GM21360 (cell line): ENCODE data around the gene LTBP1.

ENCODE experiments used
- ATAC-seq: cut with Tn5 transposase; IDR thresholded peaks from one replicate; pipeline ENCODE4 v1.9.1; 2021; ENCODE audit warnings: mild to moderate bottlenecking, moderate library complexity; ENCODE audit not compliant: unreplicated experiment

The LTBP1 gene

DNA sequence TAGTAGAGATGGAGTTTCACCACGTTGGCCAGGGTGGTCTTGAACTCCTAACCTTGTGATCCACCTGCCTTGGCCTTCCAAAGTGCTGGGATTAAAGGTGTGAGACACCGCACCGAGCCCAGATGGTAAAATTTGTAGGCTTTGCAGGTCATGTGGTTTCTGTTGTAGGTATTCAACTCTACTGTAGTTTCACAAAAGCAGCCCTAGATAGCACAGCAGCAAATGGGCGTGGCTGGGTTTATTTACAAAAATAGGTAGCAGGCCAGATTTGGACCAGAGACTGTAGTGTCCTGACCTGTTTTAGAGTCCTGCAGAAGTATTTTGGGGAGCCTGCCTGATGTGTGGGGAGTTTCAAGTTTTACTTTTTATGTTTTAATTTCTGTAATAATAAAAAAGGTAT is 445.6 kb downstream of the LTBP1 start:
- no peak for ATAC-seq

DNA sequence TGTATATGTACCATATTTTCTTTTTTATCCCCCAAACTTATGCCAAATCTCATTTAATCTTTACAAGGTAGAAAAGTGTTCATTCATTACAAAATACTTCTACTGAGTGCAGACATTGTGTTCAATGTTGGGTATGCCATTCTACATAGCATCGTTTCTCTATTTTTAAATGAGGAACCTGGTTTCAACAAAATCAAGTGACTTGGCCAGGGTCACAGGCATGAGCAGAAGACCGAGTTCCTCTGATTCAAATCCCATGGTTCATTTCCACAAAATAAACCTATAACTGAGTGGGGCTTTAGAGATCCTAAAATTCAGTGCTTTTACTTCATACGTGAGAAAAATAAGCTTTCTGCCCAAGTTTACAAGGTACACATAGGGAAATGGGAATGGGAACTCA is 448.3 kb downstream of the LTBP1 start:
- ATAC-seq, result no peak

DNA sequence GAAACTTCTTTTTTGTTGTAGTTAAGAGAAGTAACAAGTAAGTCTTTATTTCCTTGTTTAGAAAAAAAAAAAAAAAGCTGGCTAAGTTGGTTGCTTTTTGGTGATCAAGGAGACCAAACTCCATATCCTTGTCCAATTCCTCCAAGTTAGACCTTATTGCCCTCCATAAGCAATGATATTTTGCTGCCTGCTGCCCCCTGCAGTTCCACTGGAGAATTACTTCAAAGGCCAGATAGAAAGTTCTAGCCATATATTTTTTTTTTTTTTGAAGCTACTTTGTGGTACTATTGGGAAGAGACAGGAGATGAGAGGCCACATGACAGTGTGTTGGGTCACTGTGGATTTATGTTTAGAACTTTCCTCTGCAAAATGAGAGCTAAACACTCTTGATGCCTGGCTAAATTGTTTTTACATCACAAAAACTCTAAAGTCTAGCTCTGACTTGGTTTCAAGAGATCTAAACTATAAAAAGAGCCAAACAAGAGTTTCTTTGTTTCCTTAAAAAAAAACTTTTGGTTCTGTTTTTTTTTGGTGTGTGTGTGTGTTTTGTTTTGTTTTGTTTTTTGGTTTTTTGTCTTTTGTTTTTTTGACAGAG is 449.0 kb downstream of the LTBP1 start:
- no peak for ATAC-seq

DNA sequence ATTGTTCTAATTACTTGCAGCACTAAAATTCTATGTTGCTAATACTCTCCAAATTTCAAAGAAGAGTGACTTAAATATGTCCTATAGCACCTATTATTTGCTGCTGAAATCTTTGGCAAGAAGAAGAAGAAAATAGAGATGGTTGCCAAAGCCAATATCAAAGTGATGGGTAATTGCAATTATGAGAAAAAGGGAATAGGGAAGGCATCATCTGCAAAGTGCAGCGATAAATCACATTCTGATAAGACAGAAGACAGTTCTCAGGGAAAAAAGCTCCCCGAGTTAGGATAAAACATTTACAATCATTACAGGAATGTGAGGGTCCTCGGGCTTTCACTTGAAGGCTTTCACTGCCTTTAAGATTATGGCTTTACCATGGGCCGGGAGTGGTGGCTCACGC is 457.6 kb downstream of the LTBP1 start:
- ATAC-seq, result no peak

DNA sequence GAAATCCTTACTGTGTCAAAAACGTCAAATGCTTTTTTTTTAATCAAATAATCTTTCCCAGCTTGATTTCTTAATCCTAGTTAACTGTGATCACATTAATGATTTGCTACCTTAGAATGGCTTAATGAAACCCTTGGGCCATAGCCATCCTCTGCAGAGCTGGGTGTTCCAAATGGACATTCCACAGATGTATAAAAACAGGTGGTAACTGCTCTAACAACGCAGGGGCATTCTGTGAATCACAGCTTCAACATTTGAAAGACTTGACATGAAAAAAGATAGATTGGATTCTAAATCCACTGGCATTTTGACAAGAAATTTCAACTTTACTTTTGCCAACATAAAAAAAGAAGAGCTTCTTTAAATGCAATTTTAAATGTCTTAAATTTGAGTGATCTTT is 459.9 kb downstream of the LTBP1 start:
- no peak for ATAC-seq

DNA sequence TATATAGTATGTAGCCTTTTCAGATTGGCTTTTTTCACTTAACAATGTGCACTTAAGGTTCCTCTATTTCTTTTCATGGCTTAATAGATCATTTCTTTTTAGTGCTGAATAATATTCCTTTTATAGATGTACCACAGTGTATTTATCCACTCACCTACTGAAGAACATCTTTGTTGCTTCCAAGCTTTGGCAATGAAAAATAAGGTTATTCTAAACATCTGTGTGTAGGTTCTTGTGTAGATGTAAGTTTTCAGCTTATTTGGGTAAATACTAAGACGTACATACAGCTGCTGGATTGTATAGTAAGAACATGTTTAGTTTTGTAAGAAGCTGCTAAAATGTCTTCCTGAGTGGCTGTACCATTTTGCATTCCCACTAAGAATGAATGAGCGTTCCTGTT is 461.4 kb downstream of the LTBP1 start:
- no peak for ATAC-seq

DNA sequence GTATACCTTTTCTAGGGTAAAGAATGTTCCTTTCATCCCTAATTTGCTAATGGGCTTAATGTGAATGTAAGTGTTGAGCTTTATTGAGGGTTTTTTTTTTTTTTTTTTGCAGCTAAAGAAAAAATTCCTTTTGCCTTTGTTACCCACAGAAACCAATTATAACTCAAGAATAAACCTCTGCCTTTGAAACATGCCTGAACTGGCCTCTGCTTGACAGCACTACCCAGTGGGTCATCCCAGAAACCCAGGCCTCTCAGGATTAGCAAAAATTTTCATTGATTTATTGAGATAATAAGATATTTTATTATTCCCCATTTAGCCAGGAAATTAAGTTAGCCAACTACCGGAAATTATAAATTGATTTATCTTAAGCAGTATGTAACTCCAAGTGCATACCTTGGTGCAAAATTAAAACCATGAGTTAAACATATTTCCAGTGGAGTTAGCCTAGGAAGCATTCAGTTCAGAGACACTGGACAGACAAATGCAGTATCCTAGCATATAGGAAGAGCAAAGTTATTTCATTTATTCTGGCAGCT is 462.7 kb downstream of the LTBP1 start:
- no peak for ATAC-seq

DNA sequence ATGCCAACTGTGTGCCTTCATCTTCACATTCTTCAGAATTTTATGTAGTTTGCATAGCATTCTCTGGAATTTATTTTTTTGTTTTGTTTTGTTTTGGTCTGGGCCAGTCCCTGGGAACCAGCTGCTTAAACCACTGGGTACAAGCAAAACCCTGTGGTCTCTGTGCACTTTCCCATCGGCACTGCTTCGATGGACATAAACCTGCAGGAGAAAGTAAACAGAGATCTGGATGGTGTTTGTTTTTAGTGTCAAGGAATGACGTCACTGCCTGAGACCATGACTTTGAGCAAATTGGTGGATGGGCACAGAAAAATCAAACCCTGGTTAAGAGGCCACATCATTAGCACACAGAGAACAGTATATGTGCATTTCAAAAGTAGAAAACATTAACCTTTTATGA is 465.0 kb downstream of the LTBP1 start:
- ATAC-seq, result no peak

DNA sequence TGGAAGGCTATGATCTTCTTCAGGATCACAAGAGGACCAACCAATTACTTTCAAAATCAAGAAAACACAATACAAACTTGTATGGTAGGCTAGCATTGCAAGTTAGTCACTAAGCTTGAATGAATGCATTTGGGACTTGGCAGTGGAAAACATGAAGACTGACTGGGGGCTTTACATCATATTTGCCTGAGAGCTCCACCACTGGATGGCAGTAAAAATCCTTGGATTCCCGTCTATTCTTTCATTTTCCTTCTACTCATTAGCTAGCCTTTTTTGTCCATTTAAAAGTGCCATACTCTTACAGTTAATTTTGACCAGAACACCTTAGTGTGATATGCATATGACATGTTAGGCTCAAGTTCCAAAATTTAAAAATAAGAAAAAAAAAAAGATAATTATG is 466.2 kb downstream of the LTBP1 start:
- ATAC-seq, result no peak

DNA sequence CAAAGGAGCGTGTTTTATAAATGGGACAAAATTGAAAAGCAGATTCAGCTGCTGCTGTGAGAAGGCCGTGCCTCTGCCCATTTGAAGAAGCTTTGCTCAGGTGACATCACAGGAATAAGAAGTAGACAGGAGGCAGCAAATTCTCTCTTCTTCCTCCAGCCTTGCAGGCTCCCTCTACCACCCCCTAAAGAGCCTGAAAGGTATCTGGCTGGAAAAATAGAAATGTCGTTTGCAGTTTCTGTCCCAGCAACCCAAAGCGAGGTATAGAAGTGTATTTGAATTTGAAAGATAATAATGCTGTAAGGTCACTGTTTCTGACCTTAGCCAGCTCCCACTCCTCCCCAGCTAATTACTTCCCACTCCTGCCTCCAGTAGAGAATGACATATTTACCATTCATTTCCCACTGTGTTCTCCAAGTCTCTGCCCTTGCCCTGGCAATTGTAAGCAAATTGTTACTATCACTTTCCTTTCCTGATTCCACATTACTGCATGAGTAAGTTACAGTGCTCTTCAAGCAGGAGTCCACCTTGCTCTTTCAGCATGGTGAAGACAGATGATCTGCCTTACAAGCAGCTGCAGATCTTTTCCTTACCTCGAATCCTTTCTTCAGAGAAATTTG is 472.9 kb downstream of the LTBP1 start:
- ATAC-seq, result no peak

DNA sequence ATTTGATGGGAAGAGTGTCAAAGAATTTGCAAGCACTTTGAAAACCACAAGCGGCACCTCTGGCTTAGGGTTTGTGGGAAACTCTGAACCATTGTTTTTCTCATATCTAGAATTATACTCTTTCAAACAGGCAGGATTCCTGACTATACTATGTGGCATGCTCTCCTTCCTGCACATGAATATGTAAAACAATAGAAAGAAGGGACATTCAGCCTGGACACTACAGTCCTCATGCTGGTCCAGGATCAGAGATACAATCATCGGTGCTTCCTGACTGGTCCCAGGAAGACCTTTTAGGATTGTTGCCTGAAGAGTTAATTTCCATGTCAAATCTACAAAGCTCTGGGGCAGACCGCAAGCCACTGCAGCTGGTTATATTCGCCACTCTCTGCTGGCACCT is 474.0 kb downstream of the LTBP1 start:
- ATAC-seq, result no peak

DNA sequence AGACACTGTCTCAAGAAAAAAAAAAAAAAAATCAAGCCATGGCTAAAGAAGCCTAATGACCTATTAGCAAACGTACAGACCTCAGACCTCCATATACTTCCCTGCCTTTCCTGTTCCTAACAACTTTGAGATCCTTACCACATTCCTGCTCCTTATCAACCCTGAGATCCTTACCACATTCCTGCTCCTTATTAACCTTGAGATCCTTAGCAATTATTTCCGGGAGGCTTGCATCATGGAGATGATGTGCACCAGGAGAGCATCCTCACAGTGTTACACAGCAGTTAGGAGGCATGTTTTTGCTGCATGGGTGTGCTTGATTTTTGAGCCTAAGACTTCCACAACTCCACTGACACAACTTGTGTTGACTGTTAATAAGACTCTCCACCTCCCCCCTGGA is 475.1 kb downstream of the LTBP1 start:
- no peak for ATAC-seq

DNA sequence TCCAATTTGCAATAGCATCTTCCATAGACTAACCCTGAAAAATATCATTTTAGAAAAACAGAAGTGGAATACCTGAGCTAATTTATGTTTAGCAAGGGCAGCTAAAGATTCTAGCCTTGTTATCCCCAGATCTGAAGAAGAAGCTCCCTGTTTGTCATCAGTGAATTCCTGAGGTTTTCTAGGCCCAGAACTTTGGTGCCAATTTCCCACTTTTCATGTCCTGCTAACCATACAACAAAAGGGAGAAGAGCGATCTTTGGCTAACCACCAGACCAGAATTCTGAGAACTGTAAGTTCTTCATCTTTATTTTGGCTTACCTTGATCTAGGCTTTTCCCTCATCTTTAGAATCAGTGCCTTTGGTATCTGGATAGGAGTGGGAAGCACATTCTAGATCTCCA is 478.4 kb downstream of the LTBP1 start:
- ATAC-seq, result no peak

DNA sequence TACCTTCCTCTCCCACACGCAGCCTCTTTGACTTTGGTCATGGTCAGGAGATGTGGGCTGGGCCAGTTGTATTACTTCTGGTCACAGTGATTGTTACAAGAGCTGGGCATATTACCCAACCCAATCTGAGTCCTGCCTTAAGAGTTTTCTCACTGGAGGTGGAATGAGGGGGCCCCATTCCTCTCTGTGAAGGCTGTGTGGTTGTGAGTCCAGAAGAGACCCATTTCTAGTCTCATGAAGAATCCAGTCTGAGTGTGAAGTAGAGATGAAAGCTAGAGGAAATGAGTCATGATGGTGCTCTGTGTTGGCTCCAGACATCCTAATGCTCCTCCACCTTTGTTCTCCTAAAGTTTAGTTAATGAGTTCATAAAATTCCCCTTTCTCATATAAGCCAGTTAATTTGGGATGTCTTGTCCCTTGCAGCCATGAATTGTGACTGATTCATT is 478.9 kb downstream of the LTBP1 start:
- no peak for ATAC-seq

DNA sequence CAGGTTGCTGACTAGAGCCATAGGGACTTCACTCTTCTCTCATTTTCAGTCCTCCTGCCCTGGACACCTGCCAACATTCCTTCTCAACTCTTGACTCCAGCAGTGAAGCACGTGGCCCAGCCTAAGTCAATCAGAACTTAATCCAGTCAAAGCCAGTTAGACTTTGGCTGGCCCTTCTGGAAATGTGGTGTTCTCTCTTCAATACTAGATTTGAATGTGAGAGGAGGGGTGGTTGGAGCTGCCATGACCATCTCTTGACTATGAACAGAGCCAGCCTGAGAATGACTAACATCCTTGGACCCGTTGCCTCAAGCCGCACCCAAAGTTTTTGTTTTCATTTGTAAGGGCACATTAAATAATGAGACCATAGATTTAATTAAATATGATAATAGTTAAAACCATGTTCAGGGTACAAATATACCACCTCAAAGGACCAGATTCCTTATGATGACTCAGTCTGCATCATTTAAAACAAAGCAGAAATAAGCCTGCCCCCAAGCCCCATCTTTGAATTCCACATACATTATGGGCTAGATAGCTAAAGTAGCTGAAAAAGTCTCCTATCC is 480.0 kb downstream of the LTBP1 start:
- ATAC-seq, result no peak

DNA sequence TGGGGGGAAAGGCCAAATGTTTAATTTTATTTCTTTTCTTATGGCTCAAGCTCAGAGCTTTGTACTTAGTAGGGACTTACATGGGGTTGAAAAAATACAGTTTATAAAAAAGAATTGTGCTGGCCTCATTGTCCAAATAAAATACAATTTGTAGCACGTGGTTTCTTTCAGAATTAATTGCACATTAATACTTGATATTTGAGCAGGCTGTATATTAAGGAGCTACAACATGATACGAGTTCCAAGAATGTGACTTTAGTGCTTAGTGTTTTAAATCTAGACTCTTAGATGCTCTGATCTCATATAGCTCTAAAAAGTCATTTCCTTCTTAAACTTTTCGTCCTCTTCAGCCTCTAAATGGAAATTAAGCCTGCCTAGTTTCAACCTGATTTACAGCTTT is 483.3 kb downstream of the LTBP1 start:
- no peak for ATAC-seq

DNA sequence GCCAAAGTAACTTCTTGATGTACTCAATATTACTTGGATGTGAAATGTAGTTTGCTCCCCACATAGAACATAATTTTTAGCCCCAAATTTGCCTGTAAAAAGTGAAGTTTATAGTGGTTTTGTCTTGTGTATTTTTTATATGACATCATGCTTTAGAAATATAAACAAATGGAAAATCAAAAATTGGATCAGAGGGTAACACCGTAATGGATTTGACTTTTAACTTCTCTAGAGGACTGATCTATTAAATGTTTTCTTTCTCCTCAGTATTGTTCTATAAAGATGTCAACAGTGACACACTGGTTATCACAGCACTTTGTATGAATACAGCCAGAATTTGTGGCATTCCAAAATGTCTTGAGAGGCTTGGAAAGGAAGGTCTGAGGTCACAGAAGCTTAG is 484.1 kb downstream of the LTBP1 start:
- ATAC-seq, result no peak

DNA sequence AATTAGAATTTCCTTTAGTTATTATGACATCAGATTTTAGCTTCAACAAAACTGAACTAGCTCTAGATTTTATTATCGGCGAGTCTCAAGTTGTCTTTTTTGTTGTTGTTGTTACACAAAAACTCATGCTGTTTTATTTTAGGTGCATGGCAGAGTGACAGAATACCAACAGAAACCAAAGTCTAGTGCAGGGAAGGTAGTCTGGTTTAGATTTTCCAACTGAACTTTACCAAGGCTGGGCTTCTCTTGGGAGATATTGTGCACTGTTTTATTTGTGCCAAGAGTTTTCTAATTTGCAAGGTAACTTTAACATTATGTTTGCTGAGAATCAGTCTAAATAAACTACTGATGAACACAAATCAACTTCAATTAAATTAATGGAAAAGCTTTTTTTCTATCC is 486.1 kb downstream of the LTBP1 start:
- no peak for ATAC-seq

DNA sequence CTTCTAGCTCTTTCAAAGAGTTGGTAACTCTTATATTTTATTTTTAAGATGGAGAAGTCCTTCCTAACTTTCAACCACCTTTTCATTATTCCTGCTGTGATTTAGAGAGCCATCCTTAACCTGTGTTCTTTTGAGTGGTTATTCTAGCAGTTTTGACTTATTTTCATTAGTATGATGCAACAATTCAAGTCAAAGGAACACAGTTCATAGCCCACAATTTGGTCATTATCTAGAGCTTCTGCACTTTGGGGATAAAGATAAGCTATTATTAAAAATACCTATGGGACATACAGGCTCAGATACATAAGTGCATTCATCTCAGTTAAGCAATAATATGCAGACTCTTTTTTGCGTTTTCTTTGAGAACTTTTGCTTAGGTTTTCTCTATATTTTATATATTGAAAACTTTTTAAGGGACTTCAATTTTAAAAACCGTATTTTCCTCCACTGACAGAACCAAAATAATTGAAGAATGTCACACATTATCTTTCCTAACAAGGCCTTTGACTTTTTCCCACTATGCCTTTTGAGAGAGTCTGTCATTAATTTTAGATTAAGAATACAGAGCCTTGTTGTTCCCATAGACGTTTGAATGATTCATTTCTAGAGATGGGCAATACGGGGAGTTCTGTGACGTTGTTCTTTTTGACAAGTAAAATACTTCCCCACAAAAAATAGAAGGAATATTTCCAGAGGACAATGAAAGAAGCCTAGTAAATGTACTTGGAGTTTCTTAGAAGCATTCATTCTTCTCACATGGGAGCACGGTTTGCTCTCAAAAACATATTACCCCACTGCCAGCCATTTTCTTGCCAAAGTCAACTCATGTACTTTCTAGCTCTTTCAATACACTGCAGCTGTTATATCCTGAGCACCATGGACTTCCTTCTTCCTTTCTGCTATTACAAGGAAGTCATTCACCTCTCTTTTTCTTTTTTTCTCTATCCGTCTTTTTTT is 486.8 kb downstream of the LTBP1 start:
- no peak for ATAC-seq

DNA sequence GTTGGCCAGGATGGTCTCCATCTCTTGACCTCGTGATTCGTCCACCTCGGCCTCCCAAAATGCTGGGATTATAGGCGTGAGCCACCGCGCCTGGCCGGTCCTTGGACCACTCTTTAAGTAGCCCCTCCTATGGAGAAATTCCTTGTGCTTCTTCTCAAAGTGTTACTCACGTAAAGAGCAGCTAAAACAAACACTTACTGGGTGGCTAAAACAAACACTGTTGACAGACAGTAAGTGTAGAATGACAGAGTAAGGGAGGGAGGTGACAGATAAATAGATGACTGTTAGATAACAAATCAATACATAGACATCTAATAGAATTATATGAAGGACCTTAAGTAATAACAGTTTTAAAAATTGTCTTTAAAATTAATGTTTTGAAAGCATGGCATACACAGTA is 488.8 kb downstream of the LTBP1 start:
- no peak for ATAC-seq

DNA sequence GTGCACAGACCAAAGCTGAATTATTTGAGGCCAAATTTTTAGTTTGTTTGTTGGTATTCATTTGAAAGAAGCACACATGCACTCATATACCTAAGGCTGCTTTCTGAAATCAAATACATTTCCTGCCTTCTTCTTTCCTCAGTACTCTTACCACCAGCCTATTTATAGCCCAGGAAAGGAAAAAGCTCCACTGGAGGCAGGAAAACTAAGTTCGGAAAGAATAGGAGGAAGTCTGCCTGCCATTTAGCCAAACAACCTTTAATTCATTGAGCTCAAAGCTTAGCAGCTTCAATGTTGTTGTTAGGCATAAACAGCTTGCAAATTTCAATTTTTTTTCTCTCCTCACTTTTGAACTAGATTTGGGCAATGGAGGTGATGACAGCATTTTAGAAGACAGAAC is 489.3 kb downstream of the LTBP1 start:
- no peak for ATAC-seq
